ENCODE measurements around the gene ADCY3.

Gene ADCY3

DNA sequence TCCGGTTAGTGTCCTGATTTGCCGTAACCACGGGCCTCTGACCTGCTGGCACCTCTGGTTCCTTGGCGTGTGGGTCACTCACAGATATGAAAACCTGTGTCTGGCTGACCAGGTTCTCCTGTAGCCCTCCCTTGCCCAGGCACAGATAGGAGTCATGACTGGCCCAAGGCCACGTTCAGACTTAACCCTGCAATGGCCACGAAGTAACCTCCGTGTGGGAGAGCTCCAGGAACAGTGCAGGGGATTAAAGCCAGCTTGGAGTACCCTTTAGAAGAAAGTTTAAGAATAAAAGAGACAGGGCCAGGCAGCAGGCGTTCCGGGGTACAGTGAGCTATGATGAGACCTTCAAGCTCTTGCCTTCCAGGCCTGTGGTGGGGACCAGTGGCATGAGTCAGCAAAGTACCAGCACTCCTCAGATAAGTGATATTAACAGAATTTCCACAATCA, 101.3 kb downstream of the ADCY3 start:
- TF ChIP-seq TOX (CRISPR knock-in tag; IDR thresholded peaks at IDR 0.05; ENCODE audit: borderline replicate concordance) = no peak
- TF ChIP-seq, protein P1, sequence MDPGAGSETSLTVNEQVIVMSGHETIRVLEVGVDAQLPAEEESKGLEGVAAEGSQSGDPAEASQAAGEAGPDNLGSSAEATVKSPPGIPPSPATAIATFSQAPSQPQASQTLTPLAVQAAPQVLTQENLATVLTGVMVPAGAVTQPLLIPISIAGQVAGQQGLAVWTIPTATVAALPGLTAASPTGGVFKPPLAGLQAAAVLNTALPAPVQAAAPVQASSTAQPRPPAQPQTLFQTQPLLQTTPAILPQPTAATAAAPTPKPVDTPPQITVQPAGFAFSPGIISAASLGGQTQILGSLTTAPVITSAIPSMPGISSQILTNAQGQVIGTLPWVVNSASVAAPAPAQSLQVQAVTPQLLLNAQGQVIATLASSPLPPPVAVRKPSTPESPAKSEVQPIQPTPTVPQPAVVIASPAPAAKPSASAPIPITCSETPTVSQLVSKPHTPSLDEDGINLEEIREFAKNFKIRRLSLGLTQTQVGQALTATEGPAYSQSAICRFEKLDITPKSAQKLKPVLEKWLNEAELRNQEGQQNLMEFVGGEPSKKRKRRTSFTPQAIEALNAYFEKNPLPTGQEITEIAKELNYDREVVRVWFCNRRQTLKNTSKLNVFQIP (CRISPR knock-in tag; IDR thresholded peaks at IDR 0.05; ENCODE audit: borderline replicate concordance, low read depth) = no peak
- TF ChIP-seq, protein P2, sequence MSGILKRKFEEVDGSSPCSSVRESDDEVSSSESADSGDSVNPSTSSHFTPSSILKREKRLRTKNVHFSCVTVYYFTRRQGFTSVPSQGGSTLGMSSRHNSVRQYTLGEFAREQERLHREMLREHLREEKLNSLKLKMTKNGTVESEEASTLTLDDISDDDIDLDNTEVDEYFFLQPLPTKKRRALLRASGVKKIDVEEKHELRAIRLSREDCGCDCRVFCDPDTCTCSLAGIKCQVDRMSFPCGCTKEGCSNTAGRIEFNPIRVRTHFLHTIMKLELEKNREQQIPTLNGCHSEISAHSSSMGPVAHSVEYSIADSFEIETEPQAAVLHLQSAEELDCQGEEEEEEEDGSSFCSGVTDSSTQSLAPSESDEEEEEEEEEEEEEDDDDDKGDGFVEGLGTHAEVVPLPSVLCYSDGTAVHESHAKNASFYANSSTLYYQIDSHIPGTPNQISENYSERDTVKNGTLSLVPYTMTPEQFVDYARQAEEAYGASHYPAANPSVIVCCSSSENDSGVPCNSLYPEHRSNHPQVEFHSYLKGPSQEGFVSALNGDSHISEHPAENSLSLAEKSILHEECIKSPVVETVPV (CRISPR knock-in tag; IDR thresholded peaks at IDR 0.05) = no peak
- TF ChIP-seq CSDC2 (CRISPR knock-in tag; IDR thresholded peaks at IDR 0.05) = 0 out of 2 replicates have a peak, but pooled peaks have one; percentile 43
- no peak for TF ChIP-seq ZFP30 (CRISPR knock-in tag; IDR thresholded peaks at IDR 0.05)
- no peak for TF ChIP-seq TCF4 (CRISPR knock-in tag; IDR thresholded peaks at IDR 0.05; ENCODE audit: borderline replicate concordance)
- no peak for TF ChIP-seq ZNF8 (CRISPR knock-in tag; IDR thresholded peaks at IDR 0.05)
- 0 out of 2 replicates have a peak, but pooled peaks have one; percentile 11 for TF ChIP-seq ISL1 (CRISPR knock-in tag; IDR thresholded peaks at IDR 0.05)
- no peak for TF ChIP-seq RARB (CRISPR knock-in tag; IDR thresholded peaks at IDR 0.05)
- no peak for TF ChIP-seq BACH2 (CRISPR knock-in tag; IDR thresholded peaks at IDR 0.05; ENCODE audit: borderline replicate concordance)
- TF ChIP-seq, protein P3, sequence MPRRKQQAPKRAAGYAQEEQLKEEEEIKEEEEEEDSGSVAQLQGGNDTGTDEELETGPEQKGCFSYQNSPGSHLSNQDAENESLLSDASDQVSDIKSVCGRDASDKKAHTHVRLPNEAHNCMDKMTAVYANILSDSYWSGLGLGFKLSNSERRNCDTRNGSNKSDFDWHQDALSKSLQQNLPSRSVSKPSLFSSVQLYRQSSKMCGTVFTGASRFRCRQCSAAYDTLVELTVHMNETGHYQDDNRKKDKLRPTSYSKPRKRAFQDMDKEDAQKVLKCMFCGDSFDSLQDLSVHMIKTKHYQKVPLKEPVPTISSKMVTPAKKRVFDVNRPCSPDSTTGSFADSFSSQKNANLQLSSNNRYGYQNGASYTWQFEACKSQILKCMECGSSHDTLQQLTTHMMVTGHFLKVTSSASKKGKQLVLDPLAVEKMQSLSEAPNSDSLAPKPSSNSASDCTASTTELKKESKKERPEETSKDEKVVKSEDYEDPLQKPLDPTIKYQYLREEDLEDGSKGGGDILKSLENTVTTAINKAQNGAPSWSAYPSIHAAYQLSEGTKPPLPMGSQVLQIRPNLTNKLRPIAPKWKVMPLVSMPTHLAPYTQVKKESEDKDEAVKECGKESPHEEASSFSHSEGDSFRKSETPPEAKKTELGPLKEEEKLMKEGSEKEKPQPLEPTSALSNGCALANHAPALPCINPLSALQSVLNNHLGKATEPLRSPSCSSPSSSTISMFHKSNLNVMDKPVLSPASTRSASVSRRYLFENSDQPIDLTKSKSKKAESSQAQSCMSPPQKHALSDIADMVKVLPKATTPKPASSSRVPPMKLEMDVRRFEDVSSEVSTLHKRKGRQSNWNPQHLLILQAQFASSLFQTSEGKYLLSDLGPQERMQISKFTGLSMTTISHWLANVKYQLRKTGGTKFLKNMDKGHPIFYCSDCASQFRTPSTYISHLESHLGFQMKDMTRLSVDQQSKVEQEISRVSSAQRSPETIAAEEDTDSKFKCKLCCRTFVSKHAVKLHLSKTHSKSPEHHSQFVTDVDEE (CRISPR knock-in tag; IDR thresholded peaks at IDR 0.05) = no peak
- no peak for TF ChIP-seq ARNTL (CRISPR knock-in tag; IDR thresholded peaks at IDR 0.05; ENCODE audit: borderline replicate concordance, low read depth)
- no peak for TF ChIP-seq ZNF70 (CRISPR knock-in tag; IDR thresholded peaks at IDR 0.05)
- TF ChIP-seq, protein P4, sequence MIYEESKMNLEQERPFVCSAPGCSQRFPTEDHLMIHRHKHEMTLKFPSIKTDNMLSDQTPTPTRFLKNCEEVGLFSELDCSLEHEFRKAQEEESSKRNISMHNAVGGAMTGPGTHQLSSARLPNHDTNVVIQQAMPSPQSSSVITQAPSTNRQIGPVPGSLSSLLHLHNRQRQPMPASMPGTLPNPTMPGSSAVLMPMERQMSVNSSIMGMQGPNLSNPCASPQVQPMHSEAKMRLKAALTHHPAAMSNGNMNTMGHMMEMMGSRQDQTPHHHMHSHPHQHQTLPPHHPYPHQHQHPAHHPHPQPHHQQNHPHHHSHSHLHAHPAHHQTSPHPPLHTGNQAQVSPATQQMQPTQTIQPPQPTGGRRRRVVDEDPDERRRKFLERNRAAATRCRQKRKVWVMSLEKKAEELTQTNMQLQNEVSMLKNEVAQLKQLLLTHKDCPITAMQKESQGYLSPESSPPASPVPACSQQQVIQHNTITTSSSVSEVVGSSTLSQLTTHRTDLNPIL (CRISPR knock-in tag; IDR thresholded peaks at IDR 0.05; ENCODE audit: low read depth) = no peak
- TF ChIP-seq ZFP3 (CRISPR knock-in tag; IDR thresholded peaks at IDR 0.05) = 0 out of 2 replicates have a peak, but pooled peaks have one; percentile 24
- TF ChIP-seq, protein P5, sequence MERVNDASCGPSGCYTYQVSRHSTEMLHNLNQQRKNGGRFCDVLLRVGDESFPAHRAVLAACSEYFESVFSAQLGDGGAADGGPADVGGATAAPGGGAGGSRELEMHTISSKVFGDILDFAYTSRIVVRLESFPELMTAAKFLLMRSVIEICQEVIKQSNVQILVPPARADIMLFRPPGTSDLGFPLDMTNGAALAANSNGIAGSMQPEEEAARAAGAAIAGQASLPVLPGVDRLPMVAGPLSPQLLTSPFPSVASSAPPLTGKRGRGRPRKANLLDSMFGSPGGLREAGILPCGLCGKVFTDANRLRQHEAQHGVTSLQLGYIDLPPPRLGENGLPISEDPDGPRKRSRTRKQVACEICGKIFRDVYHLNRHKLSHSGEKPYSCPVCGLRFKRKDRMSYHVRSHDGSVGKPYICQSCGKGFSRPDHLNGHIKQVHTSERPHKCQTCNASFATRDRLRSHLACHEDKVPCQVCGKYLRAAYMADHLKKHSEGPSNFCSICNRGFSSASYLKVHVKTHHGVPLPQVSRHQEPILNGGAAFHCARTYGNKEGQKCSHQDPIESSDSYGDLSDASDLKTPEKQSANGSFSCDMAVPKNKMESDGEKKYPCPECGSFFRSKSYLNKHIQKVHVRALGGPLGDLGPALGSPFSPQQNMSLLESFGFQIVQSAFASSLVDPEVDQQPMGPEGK (CRISPR knock-in tag; IDR thresholded peaks at IDR 0.05; ENCODE audit: borderline replicate concordance) = no peak
- TF ChIP-seq GLIS3 (CRISPR knock-in tag; IDR thresholded peaks at IDR 0.05) = no peak
- no peak for TF ChIP-seq OSR1 (CRISPR knock-in tag; IDR thresholded peaks at IDR 0.05)
- ATAC-seq = no peak

DNA sequence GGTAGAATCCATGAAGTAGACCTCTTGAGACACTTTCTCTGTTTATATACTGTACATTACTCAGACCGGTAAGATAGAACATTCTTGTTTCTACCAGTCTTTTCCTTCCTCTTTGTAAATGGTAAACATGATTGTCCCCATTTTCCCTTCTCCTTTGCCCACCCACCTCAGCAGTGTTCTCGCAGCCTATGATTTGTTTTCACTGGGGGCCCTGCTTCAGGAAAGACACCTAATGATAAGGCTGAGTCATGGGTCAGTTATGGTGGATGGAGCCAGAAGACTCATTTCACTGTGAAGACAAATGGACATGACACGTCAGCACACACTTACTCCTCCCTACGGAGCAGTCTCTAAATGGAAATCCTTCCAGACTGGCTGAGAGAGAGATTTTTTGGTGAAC, 103.2 kb downstream of the ADCY3 start:
- peak; percentile 79 for ATAC-seq
- TF ChIP-seq, protein P1 (CRISPR knock-in tag; IDR thresholded peaks at IDR 0.05; ENCODE audit: borderline replicate concordance, low read depth) = no peak
- TF ChIP-seq TOX (CRISPR knock-in tag; IDR thresholded peaks at IDR 0.05; ENCODE audit: borderline replicate concordance) (no peak), CSDC2 (CRISPR knock-in tag; IDR thresholded peaks at IDR 0.05) (no peak), TCF4 (CRISPR knock-in tag; IDR thresholded peaks at IDR 0.05; ENCODE audit: borderline replicate concordance) (no peak)

DNA sequence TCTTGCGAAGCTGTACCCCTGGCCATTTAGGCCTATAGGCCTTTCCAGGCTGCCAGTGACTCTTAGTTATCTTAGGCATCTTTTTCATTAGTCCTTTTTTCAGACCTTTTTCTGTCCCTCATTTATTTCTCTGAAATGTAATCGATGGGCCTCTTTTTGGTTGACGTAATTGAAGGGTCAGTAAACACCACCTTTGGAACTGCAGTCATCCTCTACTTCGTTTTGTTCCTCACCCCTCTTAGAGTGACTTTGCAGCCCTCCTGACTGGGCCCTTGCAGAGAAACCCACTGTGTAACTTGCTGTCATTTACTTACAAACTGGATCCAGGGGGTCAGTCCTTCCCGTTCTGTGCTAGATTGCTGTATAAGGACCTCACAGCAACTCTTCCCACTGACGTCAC, 103.6 kb downstream of the ADCY3 start:
- no peak; the same call in 2 of the 3 replicates for ATAC-seq
- TF ChIP-seq ZNF70 (CRISPR knock-in tag; IDR thresholded peaks at IDR 0.05) = no peak
- TF ChIP-seq TOX (CRISPR knock-in tag; IDR thresholded peaks at IDR 0.05; ENCODE audit: borderline replicate concordance) = no peak
- no peak for TF ChIP-seq OSR1 (CRISPR knock-in tag; IDR thresholded peaks at IDR 0.05)
- TF ChIP-seq, protein P1 (CRISPR knock-in tag; IDR thresholded peaks at IDR 0.05; ENCODE audit: borderline replicate concordance, low read depth) = no peak
- TF ChIP-seq ZNF8 (CRISPR knock-in tag; IDR thresholded peaks at IDR 0.05) = no peak
- TF ChIP-seq, protein P3 (CRISPR knock-in tag; IDR thresholded peaks at IDR 0.05) = no peak

Data from SK-N-SH treated with all-trans-retinoic acid at 6 μM for 48 hours (cell line).